HepG2 (cell line): ENCODE results near the gene UGP2. TPM values are rescaled to one million over a fixed set of nuclear protein-coding genes. Genes with fewer than 3 reads are reported as not detected.
A peak's percentile ranks its signal among the peaks of the same experiment; 100 is the strongest.

Experiments
- AHDC1 ChIP-seq: sonication (generic); formaldehyde crosslinking; IDR thresholded peaks from 2 replicates; pipeline ENCODE4 v1.5.1; 2020; ENCODE audit warnings: mild to moderate bottlenecking, missing genetic modification reagents, borderline replicate concordance
- CSRNP2 ChIP-seq: sonication (generic); formaldehyde crosslinking; conservative IDR thresholded peaks from 2 replicates; pipeline ENCODE4 v1.8.0; 2022; ENCODE audit warnings: low read depth, missing genetic modification reagents
- DRAP1 ChIP-seq: IDR thresholded peaks from 2 replicates; pipeline ENCODE4 v1.6.1; 2016; ENCODE audit warnings: missing genetic modification reagents, missing compliant biosample characterization
- GMEB1 ChIP-seq: sonication (generic); formaldehyde crosslinking; IDR thresholded peaks from 2 replicates; pipeline ENCODE4 v1.5.1; 2020; ENCODE audit warnings: missing genetic modification reagents, mild to moderate bottlenecking, borderline replicate concordance
- HMGA1 ChIP-seq: sonication (generic); formaldehyde crosslinking; conservative IDR thresholded peaks from 2 replicates; pipeline ENCODE4 v1.4.0; 2020; ENCODE audit warnings: missing genetic modification reagents
- HOXD1 ChIP-seq: sonication (generic); formaldehyde crosslinking; IDR thresholded peaks from 2 replicates; pipeline ENCODE4 v1.5.0; 2020; ENCODE audit warnings: missing genetic modification reagents
- KLF12 ChIP-seq: sonication (generic); formaldehyde crosslinking; IDR thresholded peaks from 2 replicates; pipeline ENCODE4 v1.4.0; 2020; ENCODE audit warnings: missing genetic modification reagents, borderline replicate concordance
- MLLT10 ChIP-seq: sonication (generic); formaldehyde crosslinking; IDR thresholded peaks from 2 replicates; pipeline ENCODE4 v1.4.0; 2020; ENCODE audit warnings: missing genetic modification reagents
- MTF1 ChIP-seq: sonication (generic); formaldehyde crosslinking; IDR thresholded peaks from 2 replicates; pipeline ENCODE4 v1.5.0; 2020; ENCODE audit warnings: missing genetic modification reagents
- RXRA ChIP-seq: sonication (generic); formaldehyde crosslinking; IDR thresholded peaks from 2 replicates; pipeline ENCODE4 v1.5.1; 2020; ENCODE audit warnings: missing genetic modification reagents
- TP53 ChIP-seq: sonication (generic); formaldehyde crosslinking; conservative IDR thresholded peaks from 2 replicates; pipeline ENCODE4 v1.4.0; 2020; ENCODE audit warnings: missing genetic modification reagents
- ZBTB38 ChIP-seq: sonication (generic); formaldehyde crosslinking; IDR thresholded peaks from 2 replicates; pipeline ENCODE4 v1.5.1; 2020; ENCODE audit warnings: mild to moderate bottlenecking, missing genetic modification reagents
- ZNF205 ChIP-seq: IDR thresholded peaks from 2 replicates; pipeline ENCODE4 v1.6.1; 2018; ENCODE audit warnings: missing biosample characterization, missing genetic modification reagents
- ZNF207 ChIP-seq: fragments of 450-650 bp; IDR thresholded peaks from 2 replicates; pipeline ENCODE4 v1.6.1; 2016; ENCODE audit warnings: antibody characterized with exemption, borderline replicate concordance
- ZNF251 ChIP-seq: sonication (generic); formaldehyde crosslinking; IDR thresholded peaks from 2 replicates; pipeline ENCODE4 v1.9.0; 2021; ENCODE audit warnings: mild to moderate bottlenecking, missing genetic modification reagents
- ZNF326 ChIP-seq: sonication (generic); formaldehyde crosslinking; IDR thresholded peaks from 2 replicates; pipeline ENCODE4 v1.4.0; 2020; ENCODE audit warnings: missing genetic modification reagents, borderline replicate concordance
- ZNF83 ChIP-seq: sonication (generic); formaldehyde crosslinking; IDR thresholded peaks from 2 replicates; pipeline ENCODE4 v1.4.0; 2020; ENCODE audit warnings: missing genetic modification reagents, mild to moderate bottlenecking, borderline replicate concordance
- polyA plus RNA-seq, 8 experiments: library from polyadenylated mRNA; depleted of rRNA in 3 of 8; stranded (reverse) in 7 of 8; unstranded in 1 of 8; fragments of >200 nt; fragmentation: Illumina TruSeq in 4 of 8; extraction: Trizol in 4 of 8; gene quantifications; 2 replicates each; pipeline versions ENCODE4 v1.2.1 to v1.2.3, GENCODE V29; 2011 to 2016; ENCODE audit warnings: low read depth in 4 of 8, missing spikeins in 1 of 8, mixed read lengths in 1 of 8; ENCODE audit not compliant: insufficient read depth in 1 of 8
- total RNA-seq, 5 experiments: library from RNA; depleted of rRNA; stranded (reverse); fragments of >200 nt; fragmentation: Illumina TruSeq; extraction: Trizol; gene quantifications; 2 replicates each; pipeline ENCODE4 v1.2.3, GENCODE V29; 2016; ENCODE audit warnings: low read depth in 1 of 5

The UGP2 gene
- total and polyA plus RNA-seq, 2 of the 13 experiments (the other 11 are each of a cell fraction or from before 2014, with no cell fraction given), result 96.0 to 134 TPM

- TF ChIP-seq AHDC1 (CRISPR knock-in tag) (peak; percentile 97), ZBTB38 (CRISPR knock-in tag) (no peak), HOXD1 (CRISPR knock-in tag) (peak; percentile 68; the same call in 1 of the 2 replicates), ZNF251 (CRISPR knock-in tag) (no peak), MLLT10 (CRISPR knock-in tag) (no peak), GMEB1 (CRISPR knock-in tag) (no peak; the same call in 1 of the 2 replicates), TP53 (CRISPR knock-in tag) (peak; percentile 69; the same call in 1 of the 2 replicates), MTF1 (CRISPR knock-in tag) (no peak), ZNF83 (CRISPR knock-in tag) (no peak), ZNF207 (no peak), DRAP1 (CRISPR knock-in tag) (peak; percentile 52; the same call in 1 of the 2 replicates), HMGA1 (no peak), CSRNP2 (CRISPR knock-in tag) (peak; percentile 55; the same call in 1 of the 2 replicates), ZNF205 (peak; percentile 57; the same call in 1 of the 2 replicates), ZNF326 (CRISPR knock-in tag) (no peak), RXRA (no peak; the same call in 1 of the 2 replicates), KLF12 (CRISPR knock-in tag) (no peak)
These were observed 21.7 kb upstream of the UGP2 start (continued) for GRCh38 chr2:63819765-63820717.
